Measurements from ENCODE around the gene NTN1.

The NTN1 gene

DNA sequence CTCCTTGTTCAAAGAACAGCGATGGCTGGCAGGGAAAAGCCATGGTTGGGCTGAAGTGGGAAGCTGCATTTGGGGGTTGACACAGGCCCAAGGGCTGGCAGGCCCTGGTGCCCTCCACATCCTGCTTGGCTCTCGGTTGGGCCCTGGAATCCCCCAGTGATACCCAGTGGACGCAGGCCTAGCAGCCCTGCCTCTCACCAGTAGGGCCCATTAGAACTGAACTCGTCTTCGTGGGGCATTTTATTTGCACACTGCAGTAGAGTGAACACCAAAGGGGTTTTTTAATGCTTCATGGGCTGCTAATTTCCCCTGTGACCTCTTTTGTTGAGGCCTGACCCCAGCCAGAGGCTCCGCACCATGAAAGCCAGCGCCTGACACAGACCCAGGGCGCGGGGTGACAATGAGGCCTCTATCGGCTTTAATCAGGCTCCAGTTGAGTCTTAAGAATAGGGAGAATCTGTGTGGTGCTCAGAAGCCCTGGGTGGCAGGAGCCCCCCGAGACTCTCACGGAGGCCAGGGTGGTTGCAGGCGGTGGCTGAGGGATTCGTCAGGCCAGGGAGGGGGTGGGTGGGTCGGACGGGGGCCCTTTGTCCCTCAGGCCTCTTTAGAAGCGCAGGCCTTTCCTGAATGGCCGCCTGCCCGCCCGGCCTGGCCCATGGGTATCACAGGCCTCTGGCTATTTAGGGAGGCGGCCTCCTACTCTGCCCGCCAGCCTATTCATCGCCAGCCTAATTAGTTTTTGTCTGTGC is 199.3 kb downstream of the NTN1 start:
- DNase-seq: no peak

DNA sequence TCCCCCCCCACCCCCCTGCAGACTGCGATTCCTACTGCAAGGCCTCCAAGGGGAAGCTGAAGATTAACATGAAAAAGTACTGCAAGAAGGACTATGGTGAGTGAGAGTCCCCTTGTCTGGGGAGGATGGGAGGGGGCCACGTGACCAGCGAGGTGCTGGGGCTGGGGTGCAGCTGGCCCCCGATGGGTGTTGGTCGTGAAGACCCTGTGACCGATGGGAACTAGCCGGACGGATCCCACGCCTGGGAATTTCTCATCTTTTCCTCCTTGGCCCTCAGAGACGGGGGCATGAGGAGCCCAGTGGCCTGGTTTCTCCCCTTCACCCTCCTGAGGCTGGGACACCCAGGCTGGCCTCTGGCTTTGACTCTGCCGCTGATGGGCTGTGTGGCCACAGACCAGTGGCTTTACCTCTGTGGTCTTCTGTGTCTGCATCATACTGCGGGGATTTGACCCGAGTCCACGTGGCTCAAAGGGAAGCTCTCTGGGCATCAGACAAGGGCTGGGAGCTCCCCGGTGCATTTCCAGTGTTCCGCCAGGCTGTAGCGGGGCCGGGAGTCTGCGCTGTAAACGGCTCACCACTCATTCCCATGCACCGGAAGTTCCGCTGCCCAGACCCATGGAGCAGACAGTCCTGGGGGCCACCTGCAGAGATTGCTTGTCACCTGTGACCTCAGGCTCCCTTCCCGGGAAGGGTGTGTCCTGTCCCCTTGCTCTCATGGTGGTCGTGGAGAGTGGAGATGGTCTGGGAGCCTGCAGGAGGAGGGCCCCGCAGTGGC is 200.0 kb downstream of the NTN1 start:
- no peak for DNase-seq

DNA sequence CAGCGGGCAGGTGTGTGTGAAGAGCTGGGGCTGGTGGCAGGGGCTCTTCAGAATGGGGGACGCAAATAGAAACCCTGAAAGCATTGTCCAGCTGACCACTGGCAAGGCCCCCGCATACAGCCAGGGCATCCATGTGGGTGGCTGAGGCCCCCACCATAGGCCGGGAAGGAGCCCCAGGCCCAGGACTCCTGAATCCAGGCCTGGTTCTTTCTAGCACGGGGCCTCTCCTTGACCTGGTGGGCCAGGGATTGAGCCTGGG is 200.5 kb downstream of the NTN1 start:
- no peak for DNase-seq

DNA sequence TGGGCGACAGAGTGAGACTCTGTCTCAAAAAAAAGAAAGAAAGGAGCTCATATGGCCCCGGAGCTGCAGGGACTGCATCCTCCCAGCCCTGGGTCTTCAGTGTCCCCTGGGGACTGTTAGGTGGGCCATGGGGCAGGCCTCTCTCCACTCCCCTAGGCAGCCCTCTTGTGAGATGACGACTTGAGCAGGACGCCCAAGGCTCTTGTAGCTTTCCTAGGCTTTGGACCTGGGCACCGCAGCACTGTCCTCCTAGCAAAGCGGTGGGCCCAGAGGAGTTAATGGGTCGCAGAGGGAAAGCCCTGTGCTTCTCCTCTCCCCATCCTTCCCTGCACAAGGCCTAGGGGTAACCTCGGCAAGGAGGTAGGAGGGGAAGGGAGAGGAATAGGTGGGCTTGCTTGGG is 202.2 kb downstream of the NTN1 start:
- no peak for DNase-seq

DNA sequence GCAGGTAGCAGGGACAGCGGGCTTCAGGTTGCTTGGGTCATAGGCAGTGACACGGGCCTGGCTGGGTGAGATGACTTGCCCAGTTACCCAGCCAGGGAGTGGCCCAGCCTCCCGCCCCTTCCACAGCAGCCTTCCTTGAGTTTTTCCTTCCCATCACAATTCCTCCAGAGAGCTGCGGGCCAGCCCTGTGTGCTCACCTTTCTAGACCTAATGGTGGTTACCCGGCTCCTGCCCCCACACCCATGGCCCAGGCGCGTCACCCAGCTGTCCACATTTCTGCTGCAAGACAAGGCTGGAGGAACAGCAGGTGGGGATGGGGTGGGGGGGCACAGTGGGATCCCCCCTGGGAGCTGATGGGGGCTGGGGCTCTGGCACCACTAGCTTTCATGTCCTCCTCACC is 203.2 kb downstream of the NTN1 start:
- DNase-seq: no peak

DNA sequence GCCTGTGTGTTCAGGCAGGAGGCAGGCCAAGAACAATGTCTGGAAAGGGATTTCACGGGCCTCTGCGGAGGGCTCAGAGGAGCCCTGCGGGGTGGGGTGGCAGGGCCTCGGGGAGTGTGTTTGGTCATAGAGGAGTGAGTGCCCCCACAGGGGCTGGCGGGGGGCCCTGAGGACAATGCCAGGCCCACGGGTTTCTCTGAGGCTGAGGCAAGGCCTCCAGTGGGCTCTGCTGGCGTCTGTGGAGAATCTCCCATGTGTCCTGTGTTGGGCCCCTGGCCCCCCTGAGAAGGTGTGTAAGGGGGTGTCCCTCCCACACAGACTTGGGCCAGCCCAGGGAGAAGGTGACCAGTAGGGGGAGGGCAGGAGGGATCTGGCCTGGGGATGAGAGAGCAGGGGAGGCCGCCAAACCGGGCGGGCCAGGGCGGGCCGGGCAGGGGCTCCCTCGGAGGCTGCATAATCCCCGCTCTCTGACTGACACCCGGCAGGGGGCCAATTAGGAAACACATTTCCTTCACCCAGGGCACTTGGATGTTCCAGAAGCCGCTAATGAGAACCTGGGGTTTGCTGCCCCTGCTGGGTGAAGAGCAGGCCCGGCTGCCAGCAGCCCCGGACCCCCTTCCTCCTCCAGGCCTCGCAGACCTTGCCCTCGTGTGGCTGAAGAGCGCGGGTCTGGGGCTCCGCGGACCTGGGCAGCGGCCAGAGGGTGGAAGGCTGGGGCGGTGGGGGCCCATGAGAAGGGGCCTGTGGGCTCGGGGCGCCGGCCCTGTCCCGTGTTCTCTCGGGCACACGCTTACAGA is 204.2 kb downstream of the NTN1 start:
- DNase-seq: no peak

DNA sequence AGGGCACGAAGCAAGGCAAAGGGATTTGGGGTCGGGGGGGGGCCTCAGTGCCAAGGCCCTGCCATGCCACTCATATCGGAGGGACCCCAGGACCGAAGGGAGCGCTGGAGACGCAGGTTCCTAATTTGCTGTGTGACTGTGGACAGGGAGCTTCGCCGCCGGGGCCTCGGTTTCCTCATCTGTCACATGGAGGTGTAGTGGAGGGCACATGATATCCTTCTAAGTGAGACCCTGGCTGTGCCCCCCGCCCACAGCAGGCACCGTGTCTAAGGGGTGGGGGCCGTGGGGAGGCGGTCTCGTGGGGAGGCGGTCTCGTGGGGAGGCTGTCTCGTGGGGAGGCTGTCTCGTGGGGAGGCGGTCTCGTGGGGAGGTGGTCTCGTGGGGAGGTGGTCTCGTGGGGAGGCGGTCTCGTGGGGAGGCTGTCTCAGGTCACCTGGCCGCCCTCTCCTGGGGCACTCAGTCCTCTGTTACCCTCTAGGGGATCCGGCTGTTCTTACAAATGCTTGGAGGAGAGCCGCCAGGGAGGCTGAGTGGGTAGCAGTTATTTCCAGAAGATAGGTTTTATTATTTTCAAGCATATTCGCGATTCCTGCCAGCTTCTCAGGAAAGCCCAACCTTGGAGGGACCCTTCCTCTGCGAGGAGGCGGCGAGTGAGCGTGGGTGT is 205.0 kb downstream of the NTN1 start:
- DNase-seq: no peak

DNA sequence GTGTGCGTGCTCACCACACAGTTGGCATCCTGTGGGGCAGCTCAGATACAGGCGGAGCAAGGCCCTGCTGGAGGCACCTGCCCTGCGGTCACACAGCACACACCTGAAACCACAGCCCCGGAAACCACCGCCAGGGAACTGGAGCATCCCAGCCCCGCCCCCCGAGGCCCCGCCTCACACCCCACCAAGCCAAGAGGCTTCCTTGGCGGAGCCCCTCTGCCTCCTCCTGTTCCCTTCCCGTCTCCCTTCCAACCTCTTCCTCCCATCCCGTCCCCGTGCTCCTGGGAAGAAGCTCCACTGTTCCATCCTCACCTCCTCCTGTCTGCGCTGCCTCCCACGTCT is 205.5 kb downstream of the NTN1 start:
- DNase-seq: no peak

DNA sequence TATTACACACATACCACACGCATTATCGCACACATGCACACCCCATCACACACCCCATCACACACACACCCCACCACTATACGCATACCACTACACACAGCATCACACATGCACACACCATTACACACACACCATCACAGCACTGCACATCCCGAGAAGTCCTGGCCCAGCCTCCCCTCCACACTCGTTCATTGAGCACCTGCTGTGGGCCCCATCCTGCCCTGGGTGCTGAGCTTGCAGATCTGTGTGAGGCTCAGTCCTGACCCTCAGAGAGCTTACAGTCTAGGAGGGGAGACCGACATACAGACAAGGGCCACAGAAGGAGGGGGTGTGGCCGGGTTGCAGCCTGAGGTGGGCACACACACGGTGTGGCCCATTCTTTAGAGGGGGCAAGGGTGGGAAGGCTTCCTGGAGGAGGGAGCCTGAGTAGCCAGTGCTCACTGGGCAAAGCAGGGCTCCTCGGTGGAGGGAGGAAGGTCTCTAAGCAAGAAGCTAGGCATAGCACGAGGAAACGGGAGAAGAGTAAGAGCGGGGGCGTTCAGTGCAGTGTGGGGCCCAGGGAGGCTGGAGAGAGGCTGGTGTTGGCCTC is 206.6 kb downstream of the NTN1 start:
- no peak for DNase-seq

DNA sequence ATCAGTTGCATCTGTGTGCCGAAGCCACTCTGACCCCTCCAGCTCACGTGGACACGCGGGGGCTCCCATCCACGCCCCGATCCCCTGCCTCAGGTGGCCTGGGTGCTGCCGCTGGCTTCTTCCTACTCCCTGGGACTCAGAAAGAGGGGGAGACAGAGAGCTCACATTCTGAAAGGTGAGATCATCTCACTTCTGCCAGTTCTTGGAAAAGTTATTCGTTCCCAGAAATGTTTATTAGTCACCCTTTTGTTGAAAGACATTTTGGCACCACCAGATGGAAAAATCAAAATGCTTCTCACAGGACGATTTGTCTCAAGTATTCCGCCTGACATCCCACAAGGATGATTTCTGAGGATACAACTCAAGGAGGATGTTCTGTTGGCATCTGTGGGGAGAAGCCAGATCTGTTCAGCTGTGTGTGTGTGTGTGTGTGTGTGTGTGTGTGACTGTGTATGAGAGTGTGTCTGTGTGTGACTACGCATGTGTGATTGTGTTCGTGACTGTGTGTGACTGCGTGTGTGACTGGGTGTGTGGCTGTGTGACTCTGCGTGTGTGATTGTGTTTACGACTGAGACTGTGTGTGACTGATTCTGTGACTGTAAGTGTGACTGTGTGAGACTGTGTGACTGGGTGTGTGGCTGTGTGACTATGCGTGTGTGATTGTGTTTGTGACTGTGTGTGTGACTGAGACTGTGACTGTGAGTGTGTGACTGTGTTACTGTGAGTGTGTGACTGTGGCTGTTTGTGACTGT is 207.3 kb downstream of the NTN1 start:
- DNase-seq: peak; percentile 68

DNA sequence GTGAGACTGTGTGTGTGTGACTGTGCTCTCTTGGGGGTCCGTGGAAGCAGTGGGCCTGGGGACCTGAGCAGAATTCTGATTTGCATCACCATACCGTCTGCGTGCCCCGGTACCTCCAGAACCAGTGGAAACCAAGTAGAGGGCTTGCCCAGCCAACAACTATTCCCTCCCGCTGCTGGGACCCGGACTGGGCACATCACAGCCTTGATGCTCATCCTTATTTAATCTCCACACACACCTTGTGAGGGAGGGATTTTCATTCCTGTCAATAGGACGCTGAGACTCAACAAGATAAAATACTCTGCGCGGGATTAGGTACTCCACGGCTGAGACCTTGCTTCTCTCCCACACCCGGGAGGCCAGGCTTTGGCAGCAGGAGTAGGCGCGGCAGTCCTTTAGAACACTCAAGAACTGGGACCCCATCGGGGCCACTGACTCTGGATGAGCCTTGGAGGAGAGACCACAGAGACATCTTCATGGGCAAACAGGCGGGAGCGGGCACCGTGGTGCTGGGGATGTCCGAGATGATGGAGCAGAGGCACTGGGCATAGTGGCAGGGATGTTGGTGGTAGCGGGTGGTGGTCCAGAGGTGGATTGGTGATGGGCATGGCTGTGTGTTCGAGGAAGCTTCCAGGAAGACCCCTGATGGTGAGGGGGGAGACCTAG is 208.0 kb downstream of the NTN1 start:
- no peak for DNase-seq

DNA sequence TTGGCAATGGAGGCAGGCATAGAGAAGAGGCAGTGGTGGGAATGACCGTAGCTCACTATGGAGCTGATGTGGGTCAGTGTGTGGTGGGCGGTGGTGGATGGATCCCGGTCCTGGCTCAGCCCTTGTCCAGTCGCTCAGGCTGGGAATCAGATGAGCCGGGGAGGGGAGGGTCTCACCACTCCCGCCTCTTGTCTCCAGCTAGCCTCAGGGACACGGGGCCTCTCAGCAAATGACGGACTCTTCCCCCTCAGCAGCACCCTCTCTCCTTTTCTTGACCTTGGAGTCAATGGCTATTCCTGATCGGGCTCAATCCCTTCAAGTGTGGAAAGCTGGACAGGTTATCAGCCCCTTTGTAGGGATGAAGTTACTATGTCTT is 208.5 kb downstream of the NTN1 start:
- no peak for DNase-seq

DNA sequence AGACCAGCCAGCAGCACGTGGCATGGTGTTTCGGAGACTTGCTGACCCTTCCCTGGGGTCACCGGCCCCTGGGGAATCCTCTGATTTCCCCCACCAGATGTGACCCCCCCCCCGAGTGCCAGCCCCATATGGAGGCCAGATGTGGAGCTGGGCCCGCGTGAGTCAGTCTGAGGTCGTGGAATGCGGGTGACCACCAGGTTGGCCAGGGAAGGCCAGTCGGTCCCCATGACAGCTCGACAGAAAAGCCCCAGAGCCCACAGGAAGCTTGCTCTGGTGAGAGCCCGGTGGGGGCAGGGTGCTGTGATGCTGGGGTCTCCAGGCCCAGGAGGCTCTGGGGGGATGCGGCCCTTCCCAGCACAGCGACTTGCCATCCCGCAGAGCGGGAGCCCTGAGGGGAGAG is 209.0 kb downstream of the NTN1 start:
- DNase-seq: peak; percentile 65

DNA sequence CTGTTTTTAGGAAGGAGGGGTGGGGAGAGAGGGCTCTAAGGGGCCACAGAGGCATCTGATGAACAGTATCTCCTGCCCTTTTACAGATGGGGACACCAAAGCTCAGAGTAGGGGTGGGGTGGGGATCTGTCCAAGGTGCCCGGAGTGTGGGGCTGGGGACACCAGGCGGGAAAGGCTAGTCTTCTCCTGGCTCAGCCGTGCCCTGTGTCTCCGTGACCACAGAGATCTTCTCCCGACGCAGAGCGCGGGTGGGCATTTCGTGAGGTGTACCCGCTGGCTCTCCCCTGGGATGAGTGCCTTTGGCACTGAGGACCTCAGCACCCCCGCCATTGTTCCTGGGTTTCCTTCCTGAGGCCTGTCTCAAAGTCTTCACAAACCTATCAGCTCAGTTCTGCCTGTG is 209.6 kb downstream of the NTN1 start:
- no peak for DNase-seq

DNA sequence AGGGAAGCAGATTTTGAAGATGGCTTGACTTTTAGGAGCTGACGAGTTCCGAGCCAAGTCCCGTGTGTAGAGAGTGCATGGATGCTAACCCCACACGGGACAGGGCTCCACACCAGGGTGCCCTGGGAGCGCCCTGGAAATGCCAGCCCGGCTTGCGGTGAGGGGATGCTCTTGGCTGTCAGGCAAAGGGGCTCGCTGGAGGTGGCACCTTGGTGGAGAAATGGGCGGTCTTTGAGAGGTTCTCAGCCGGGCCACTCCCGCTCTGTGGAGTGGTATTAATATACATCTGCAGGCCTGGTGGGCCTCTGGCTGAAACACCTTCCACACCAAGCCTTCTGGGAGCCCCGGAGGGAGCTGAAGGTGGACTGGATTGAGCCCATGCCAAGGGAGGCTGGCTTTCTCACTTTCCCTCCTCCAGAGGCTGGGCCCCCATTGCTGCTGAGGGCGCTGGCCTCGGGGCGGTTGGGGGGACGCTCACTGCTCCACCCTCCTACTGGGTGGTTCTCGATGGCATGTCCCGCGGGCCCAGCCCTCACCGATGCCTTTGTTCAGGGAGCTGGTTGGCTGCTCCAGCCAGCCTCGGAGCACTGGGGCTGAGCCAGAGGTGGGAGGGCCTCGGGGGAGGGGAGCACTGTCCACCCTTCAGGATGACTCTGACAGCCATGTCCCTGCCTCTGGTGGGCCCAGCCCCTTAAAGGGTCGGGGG is 210.3 kb downstream of the NTN1 start:
- DNase-seq: no peak

DNA sequence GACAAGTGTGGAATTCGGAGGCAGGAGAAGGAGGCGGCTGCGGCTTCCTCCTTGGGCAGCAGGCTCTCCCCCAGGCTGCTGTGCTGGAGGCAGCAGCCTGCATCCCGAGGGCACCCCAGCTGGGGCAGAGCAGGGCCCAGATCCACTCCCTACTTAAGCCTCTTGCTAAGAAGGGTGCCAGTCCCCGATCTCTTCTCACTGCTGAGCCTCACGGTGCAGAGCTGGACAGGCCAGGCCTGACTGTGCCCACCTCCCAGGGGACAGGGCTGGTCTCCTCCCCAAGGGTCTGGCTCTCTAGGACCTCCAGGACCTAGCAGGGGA is 210.8 kb downstream of the NTN1 start:
- DNase-seq: no peak

DNA sequence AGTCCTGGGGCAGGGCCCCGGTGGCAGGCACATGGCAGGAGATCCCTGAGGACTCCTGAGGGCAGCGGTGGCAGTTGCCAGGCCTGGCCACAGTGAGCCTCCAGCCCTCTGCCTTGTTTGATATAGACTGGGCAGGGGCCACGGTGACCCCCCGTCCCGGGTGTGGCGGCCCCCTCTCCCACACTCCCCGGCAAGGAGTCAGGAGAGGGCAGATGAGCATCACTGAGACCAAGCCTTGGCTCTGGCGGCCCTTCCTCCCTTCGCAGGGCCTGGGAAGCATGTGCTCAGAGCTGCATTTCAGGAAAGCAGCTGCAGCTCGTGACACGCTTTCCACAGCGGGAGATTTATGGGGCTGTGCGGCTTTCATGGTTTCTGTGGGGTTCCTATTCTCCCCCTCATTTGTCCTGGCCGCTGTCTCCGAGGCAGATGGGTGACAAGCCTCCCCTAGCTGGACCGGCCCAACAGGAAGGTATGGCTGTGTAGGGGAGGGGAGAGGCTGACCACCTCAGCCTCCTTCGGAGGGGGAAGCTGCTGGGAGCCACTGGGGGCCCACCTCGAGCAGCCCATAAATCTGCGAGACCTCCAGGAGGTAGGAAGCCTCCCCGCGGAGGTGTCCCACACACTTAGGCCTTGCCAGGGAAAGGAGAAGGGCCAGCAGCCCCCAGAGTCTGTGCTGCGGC is 211.4 kb downstream of the NTN1 start:
- no peak for DNase-seq

DNA sequence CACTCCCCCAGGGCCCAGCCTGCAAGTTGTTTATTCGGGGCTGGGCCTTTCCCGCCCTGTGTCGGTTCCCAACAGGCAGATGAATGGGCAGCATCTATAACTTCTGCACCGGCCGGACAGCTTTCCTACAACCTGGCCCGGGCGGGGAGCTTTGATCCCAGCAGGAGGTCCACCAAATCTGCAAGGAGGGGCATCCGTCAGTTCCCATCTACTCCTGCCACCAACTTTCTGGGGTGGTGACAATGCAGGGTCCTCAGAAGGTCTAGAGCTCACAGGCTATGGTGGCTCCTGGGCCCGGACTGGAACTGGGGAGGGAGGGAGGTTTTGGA is 211.9 kb downstream of the NTN1 start:
- no peak for DNase-seq

DNA sequence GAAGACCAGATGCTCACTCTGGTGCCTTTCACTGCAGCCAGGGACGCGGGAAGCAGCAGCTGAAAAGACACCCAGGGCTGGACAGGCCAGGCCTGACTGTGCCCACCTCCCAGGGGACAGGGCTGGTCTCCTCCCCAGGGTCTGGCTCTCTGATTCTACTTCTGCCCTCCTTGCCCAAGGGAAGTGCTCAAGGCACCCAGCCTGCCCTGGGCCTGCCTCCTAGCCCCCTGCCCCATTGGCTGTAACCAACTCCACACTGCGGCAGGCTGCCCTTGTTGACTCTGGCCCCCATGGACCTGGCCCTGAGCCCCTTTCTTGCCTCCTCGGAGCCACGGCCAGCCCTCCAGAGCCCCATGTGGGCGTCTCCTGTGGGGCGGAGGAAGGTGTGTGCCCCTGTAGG is 212.5 kb downstream of the NTN1 start:
- no peak for DNase-seq

DNA sequence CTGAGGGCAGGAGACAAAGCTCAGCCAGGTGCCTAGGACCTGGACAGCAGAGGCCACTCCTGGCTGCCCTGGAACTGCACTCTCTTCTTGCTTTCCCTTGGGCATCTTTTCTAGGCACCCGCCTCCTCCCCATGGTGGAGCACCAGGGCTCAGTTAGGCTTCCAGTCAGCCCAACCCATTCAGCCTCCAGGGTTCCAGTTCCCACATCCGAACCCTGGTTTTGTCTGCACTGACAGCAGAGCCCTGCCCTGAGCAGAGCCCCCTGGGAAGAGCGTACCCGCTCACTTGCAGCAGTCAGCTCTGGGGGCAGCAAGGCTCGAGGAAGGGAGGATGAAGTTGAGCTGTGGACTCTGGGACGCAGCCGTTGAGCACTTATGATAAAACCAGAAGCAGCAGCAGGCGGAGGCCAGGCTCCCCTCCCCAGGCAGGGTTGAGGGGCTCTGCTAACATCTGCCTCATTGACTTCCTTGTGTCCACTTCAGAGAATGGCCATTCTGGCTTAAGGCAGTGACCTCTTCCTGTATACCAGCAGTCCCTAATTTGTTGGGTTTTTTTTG is 213.2 kb downstream of the NTN1 start:
- DNase-seq: no peak

DNA sequence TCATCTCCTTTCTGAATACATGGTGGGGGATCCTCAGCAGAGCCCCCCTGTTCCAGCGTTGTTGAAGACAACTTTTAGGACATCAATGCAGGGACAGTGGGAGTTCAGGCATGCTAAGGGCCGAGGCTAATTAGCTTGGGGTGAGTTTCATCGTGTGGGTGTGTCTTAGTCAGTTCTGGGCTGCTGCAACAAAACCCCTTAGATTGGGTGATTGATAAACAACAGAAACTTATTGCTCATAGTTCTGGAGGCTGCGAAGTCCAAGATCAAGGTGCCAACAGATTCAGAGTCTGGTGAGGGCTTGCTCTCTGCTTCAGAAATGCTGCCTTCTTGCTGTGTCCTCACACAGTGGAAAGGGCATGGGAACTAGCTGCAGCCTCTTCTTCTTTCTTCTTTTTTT is 214.0 kb downstream of the NTN1 start:
- no peak for DNase-seq
